GM21576 (cell line): ENCODE measurements around the gene HDAC9.

Experiments used
- ATAC-seq: cut with Tn5 transposase; IDR thresholded peaks from one replicate; pipeline ENCODE4 v1.9.1; 2021; ENCODE audit warnings: mild to moderate bottlenecking, moderate library complexity; ENCODE audit not compliant: unreplicated experiment

HDAC9 gene

GRCh38 chr7:18552943-18553604, 57.5 kb downstream of the HDAC9 start:
- ATAC-seq = peak; percentile 58

- no peak for ATAC-seq
These were observed 58.1 kb downstream of the HDAC9 start for GRCh38 chr7:18553605-18554003.

GRCh38 chr7:18555120-18555519, 59.6 kb downstream of the HDAC9 start:
- no peak for ATAC-seq

GRCh38 chr7:18555968-18556367, 60.4 kb downstream of the HDAC9 start:
- no peak for ATAC-seq

- ATAC-seq = no peak
These were observed 63.0 kb downstream of the HDAC9 start for GRCh38 chr7:18558503-18558902.

GRCh38 chr7:18558910-18559309, 63.4 kb downstream of the HDAC9 start:
- no peak for ATAC-seq

GRCh38 chr7:18559756-18560155, 64.2 kb downstream of the HDAC9 start:
- ATAC-seq = no peak

- ATAC-seq = no peak
These were observed 69.2 kb downstream of the HDAC9 start for GRCh38 chr7:18564779-18565178.

- no peak for ATAC-seq
These were observed 69.8 kb downstream of the HDAC9 start for GRCh38 chr7:18565337-18565736.

GRCh38 chr7:18566205-18566604, 70.7 kb downstream of the HDAC9 start:
- no peak for ATAC-seq

GRCh38 chr7:18566829-18567228, 71.3 kb downstream of the HDAC9 start:
- peak; percentile 98 for ATAC-seq

- ATAC-seq = no peak
These were observed 74.9 kb downstream of the HDAC9 start for GRCh38 chr7:18570441-18570840.

- ATAC-seq = no peak
These were observed 75.4 kb downstream of the HDAC9 start for GRCh38 chr7:18570890-18571478.

GRCh38 chr7:18572154-18572553, 76.6 kb downstream of the HDAC9 start:
- ATAC-seq = no peak

- ATAC-seq = no peak
These were observed 77.3 kb downstream of the HDAC9 start for GRCh38 chr7:18572885-18573284.

- ATAC-seq = no peak
These were observed 78.1 kb downstream of the HDAC9 start for GRCh38 chr7:18573410-18574234.

- ATAC-seq = no peak
These were observed 78.6 kb downstream of the HDAC9 start for GRCh38 chr7:18574235-18574540.

GRCh38 chr7:18574676-18575075, 79.1 kb downstream of the HDAC9 start:
- ATAC-seq = no peak

GRCh38 chr7:18575622-18576572, 80.3 kb downstream of the HDAC9 start:
- ATAC-seq = no peak

- peak; percentile 57 for ATAC-seq
These were observed 81.7 kb downstream of the HDAC9 start for GRCh38 chr7:18577096-18577771.
